PC-9 (cell line): Measurements from ENCODE around the gene CAPZB. TPM values are rescaled to one million over a fixed set of nuclear protein-coding genes. Genes with fewer than 3 reads are reported as not detected.
"Not testable (repeated sequence)": the region's sequence is repeated elsewhere in the genome, so short reads cannot be mapped to it uniquely, and the experiment has no call there.

Experiments used
- BruUV-seq: library from RNA; stranded (reverse); fragments of 400-500 nt; replicated peaks from 2 replicates; lab custom pipeline; 2021; lab: Mats Ljungman, UMichigan
- CTCF ChIA-PET: fragments of 300-600 bp; sonication (Branson Sonifier 250); formaldehyde crosslinking; loops from one replicate; lab custom pipeline; 2022; ENCODE audit warnings: antibody characterized with exemption; lab: Charles Lee
- POLR2A ChIA-PET: fragments of 300-600 bp; sonication (Branson Sonifier 250); formaldehyde crosslinking; loops from one replicate; lab custom pipeline; 2022; ENCODE audit warnings: antibody characterized with exemption; ENCODE audit not compliant: unreplicated experiment; lab: Charles Lee
- DNase-seq, 2 experiments: peaks; one replicate each; pipeline versions ENCODE4 v3.0.0 to v3.0.0-alpha.2; 2015 to 2022; ENCODE audit warnings: mixed read lengths in 1 of 2
- H2AFZ ChIP-seq: fragments of 200-600 bp; sonication (generic); 2 replicates; pipeline ENCODE4 v1.8.1; 2017; ENCODE audit warnings: antibody characterized with exemption
- H3F3A ChIP-seq: fragments of 200-600 bp; sonication (generic); 2 replicates; pipeline ENCODE4 v1.8.1; 2017; ENCODE audit warnings: antibody characterized with exemption, mild to moderate bottlenecking, low read depth; ENCODE audit not compliant: insufficient read depth
- H3K27ac ChIP-seq: fragments of 200-600 bp; sonication (generic); 2 replicates; pipeline ENCODE4 v1.6.1; 2016; ENCODE audit warnings: mixed run types
- H3K27me3 ChIP-seq: fragments of 200-600 bp; sonication (generic); 2 replicates; pipeline ENCODE4 v1.6.1; 2016; ENCODE audit warnings: low read depth, mixed run types; ENCODE audit not compliant: insufficient read depth
- H3K36me3 ChIP-seq: fragments of 200-600 bp; sonication (generic); 2 replicates; pipeline ENCODE4 v1.6.1; 2016; ENCODE audit warnings: low read depth, mixed run types
- H3K4me1 ChIP-seq: fragments of 200-600 bp; sonication (generic); replicated peaks from 2 replicates; pipeline ENCODE4 v1.6.1; 2016; ENCODE audit warnings: mixed run types; ENCODE audit not compliant: insufficient read depth
- H3K4me2 ChIP-seq: fragments of 200-600 bp; sonication (generic); 2 replicates; pipeline ENCODE4 v1.6.1; 2017; ENCODE audit warnings: mixed run types
- H3K4me3 ChIP-seq: fragments of 200-600 bp; sonication (generic); 2 replicates; pipeline ENCODE4 v1.6.1; 2016; ENCODE audit warnings: mixed run types
- H3K79me2 ChIP-seq: fragments of 200-600 bp; sonication (generic); 2 replicates; pipeline ENCODE4 v1.6.1; 2017; ENCODE audit warnings: low read depth, mixed run types
- H3K9me2 ChIP-seq: fragments of 200-600 bp; sonication (generic); 2 replicates; pipeline ENCODE4 v1.8.1; 2017; ENCODE audit warnings: mild to moderate bottlenecking; ENCODE audit not compliant: insufficient read depth
- H3K9me3 ChIP-seq: fragments of 200-600 bp; sonication (generic); 2 replicates; pipeline ENCODE4 v1.8.1; 2016; ENCODE audit warnings: low read depth; ENCODE audit not compliant: insufficient read depth
- H4K20me1 ChIP-seq: fragments of 200-600 bp; sonication (generic); 2 replicates; pipeline ENCODE4 v1.8.1; 2017; ENCODE audit not compliant: insufficient read depth
- EZH2 ChIP-seq: fragments of 200-600 bp; sonication (generic); IDR thresholded peaks from 2 replicates; pipeline ENCODE4 v1.8.0; 2017; ENCODE audit warnings: antibody characterized with exemption, low read depth
- intact Hi-C: fragments of 100-400 bp; cut with micrococcal nuclease; formaldehyde crosslinking; loops from one replicate; pipeline ENCODE4 v1.10.0; 2022; ENCODE audit not compliant: unreplicated experiment
- total RNA-seq: library from RNA; stranded (reverse); gene quantifications from 2 replicates; pipeline ENCODE4 v1.2.3, GENCODE V29; 2021
- TF ChIP-seq, protein P1 (sequence below): fragments of 200-600 bp; sonication (generic); conservative IDR thresholded peaks from 2 replicates; pipeline ENCODE4 v1.6.1; 2017; ENCODE audit warnings: mixed run types, antibody characterized with exemption, mild to moderate bottlenecking, moderate library complexity

CAPZB gene
- total RNA-seq, 1 experiment from 2014 or later = 222 TPM

DNA sequence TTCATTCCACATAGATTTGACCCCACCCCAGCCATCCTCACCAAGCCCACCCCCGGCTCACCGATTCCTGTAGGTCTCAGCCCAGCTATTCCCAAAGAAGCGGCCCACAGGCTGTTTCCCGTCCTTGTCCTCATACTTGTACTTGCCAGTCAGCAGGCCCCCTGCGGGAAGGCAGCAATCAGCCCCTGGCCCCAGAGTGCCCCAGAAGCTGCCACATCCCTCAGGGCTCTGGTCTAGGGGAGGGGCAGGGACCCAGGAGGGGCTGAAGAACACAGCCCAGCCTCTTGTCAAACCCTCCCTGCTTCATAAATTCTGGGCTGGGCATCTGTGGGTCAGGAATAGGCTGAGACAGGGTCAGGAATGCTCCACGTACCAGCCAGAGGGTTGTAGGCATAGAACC lies 178.4 kb downstream of the CAPZB start:
- TF ChIP-seq EZH2 = no peak
- TF ChIP-seq, protein P1, sequence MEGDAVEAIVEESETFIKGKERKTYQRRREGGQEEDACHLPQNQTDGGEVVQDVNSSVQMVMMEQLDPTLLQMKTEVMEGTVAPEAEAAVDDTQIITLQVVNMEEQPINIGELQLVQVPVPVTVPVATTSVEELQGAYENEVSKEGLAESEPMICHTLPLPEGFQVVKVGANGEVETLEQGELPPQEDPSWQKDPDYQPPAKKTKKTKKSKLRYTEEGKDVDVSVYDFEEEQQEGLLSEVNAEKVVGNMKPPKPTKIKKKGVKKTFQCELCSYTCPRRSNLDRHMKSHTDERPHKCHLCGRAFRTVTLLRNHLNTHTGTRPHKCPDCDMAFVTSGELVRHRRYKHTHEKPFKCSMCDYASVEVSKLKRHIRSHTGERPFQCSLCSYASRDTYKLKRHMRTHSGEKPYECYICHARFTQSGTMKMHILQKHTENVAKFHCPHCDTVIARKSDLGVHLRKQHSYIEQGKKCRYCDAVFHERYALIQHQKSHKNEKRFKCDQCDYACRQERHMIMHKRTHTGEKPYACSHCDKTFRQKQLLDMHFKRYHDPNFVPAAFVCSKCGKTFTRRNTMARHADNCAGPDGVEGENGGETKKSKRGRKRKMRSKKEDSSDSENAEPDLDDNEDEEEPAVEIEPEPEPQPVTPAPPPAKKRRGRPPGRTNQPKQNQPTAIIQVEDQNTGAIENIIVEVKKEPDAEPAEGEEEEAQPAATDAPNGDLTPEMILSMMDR = no peak
- H3K9me3 ChIP-seq = no peaks in the 10 kb centered on the region
- H3K4me3 ChIP-seq = no peak overlapping the region
- H3K27me3 ChIP-seq = no peaks in the 10 kb centered on the region
- peaks cover 12% of the 10 kb centered on the region for H3K79me2 ChIP-seq
- H3K4me1 ChIP-seq = no peaks in the 10 kb centered on the region
- intact Hi-C loops = no loop called here
- ChIA-PET POLR2A (interaction anchor here (0.7 kb wide), 1 partner anchor 301 kb away, joined by 8 read pairs; no protein-coding TSS in a partner anchor), CTCF (no interaction called here)
- no peaks in the 10 kb centered on the region for H3F3A ChIP-seq
- no peak overlapping the region for H2AFZ ChIP-seq
- H3K4me2 ChIP-seq = no peak overlapping the region
- H3K27ac ChIP-seq = no peak overlapping the region
- H3K9me2 ChIP-seq = no peaks in the 10 kb centered on the region
- no peak for DNase-seq
- peaks cover 6% of the 10 kb centered on the region; the same call in 1 of the 2 replicates for H4K20me1 ChIP-seq
- BruUV-seq = no TSS peak
- no peaks in the 10 kb centered on the region for H3K36me3 ChIP-seq

GRCh38 chr1:19305880-19306279 lies 179.5 kb downstream of the CAPZB start:
- BruUV-seq = no TSS peak
- Histone ChIP-seq H4K20me1 (peaks cover 4% of the 10 kb centered on the region; the same call in 1 of the 2 replicates), H3K4me3 (no peak overlapping the region), H3K4me1 (no peaks in the 10 kb centered on the region), H3K36me3 (no peaks in the 10 kb centered on the region), H3K4me2 (no peak overlapping the region), H3K9me3 (no peaks in the 10 kb centered on the region), H3K9me2 (no peaks in the 10 kb centered on the region), H3K27me3 (no peaks in the 10 kb centered on the region), H3K79me2 (peaks cover 7% of the 10 kb centered on the region), H3K27ac (no peak overlapping the region), H3F3A (no peaks in the 10 kb centered on the region), H2AFZ (no peak overlapping the region)
- DNase-seq = no peak
- ChIA-PET CTCF (no interaction called here), POLR2A (no interaction called here)
- intact Hi-C loops = no loop called here
- TF ChIP-seq, protein P1 = no peak
- no peak for TF ChIP-seq EZH2

GRCh38 chr1:19304081-19304480 lies 181.3 kb downstream of the CAPZB start:
- CTCF ChIA-PET, H3F3A ChIP-seq, DNase-seq, H3K27me3 ChIP-seq, H4K20me1 ChIP-seq, H3K4me1 ChIP-seq, H3K4me2 ChIP-seq, BruUV-seq, POLR2A ChIA-PET, H3K4me3 ChIP-seq, H3K9me2 ChIP-seq, H3K79me2 ChIP-seq, H2AFZ ChIP-seq, H3K9me3 ChIP-seq, H3K27ac ChIP-seq, intact Hi-C loops, H3K36me3 ChIP-seq: not testable (repeated sequence)

- Histone ChIP-seq H2AFZ (no peak overlapping the region), H3K27ac (no peak overlapping the region), H3K9me2 (no peaks in the 10 kb centered on the region), H3K4me2 (no peak overlapping the region), H4K20me1 (no peaks in the 10 kb centered on the region), H3K9me3 (no peaks in the 10 kb centered on the region), H3K4me1 (no peaks in the 10 kb centered on the region), H3K79me2 (no peaks in the 10 kb centered on the region), H3K36me3 (no peaks in the 10 kb centered on the region), H3K27me3 (no peaks in the 10 kb centered on the region), H3F3A (no peaks in the 10 kb centered on the region), H3K4me3 (no peak overlapping the region)
- ChIA-PET CTCF (no interaction called here), POLR2A (interaction anchor here (0.8 kb wide), 1 partner anchor 22 kb away, joined by 6 read pairs; no protein-coding TSS in a partner anchor)
- no peak for DNase-seq
- no TSS peak for BruUV-seq
- no peak for TF ChIP-seq EZH2
- TF ChIP-seq, protein P1 = no peak
- intact Hi-C loops = no loop called here
Observed at GRCh38 chr1:19300211-19300610, 185.1 kb downstream of the CAPZB start.
